Chondrocyte (in vitro differentiated cells): Measurements from ENCODE around the gene MRLN. TPM values are rescaled to one million over a fixed set of nuclear protein-coding genes. Genes with fewer than 3 reads are reported as not detected.

ENCODE experiments used
- DNase-seq: peaks from one replicate; pipeline ENCODE4 v3.0.0; 2021; ENCODE audit warnings: mixed read lengths, low spot score
- H3K27ac Mint-ChIP-seq: one replicate; pipeline ENCODE4 v1.8.0; 2021; ENCODE audit warnings: mild to moderate bottlenecking, moderate library complexity, mixed read lengths; ENCODE audit not compliant: unreplicated experiment
- H3K27me3 Mint-ChIP-seq: 2 replicates; pipeline ENCODE4 v1.8.0; 2021; ENCODE audit warnings: low read depth, mixed read lengths
- H3K36me3 Mint-ChIP-seq: 2 replicates; pipeline ENCODE4 v1.8.0; 2021; ENCODE audit warnings: low read depth, mixed read lengths
- H3K4me1 Mint-ChIP-seq: 2 replicates; pipeline ENCODE4 v1.8.0; 2021; ENCODE audit warnings: low read depth, mild to moderate bottlenecking, mixed read lengths
- H3K4me3 Mint-ChIP-seq: one replicate; pipeline ENCODE4 v1.8.0; 2021; ENCODE audit warnings: mild to moderate bottlenecking, moderate library complexity, mixed read lengths; ENCODE audit not compliant: unreplicated experiment
- H3K9me3 Mint-ChIP-seq: 2 replicates; pipeline ENCODE4 v1.8.0; 2021; ENCODE audit warnings: low read depth, mixed read lengths
- total RNA-seq: library from RNA; stranded (reverse); gene quantifications from 3 replicates; pipeline ENCODE4 v1.2.1, GENCODE V29; 2021
- TF ChIP-seq, protein P1 (sequence below): fragments of 200-600 bp; sonication (generic); IDR thresholded peaks from 2 replicates; pipeline ENCODE4 v1.5.0; 2021; ENCODE audit warnings: antibody characterized with exemption, mild to moderate bottlenecking, moderate library complexity

Gene MRLN
- total RNA-seq, 1 donor from 2014 or later: not detected

DNA sequence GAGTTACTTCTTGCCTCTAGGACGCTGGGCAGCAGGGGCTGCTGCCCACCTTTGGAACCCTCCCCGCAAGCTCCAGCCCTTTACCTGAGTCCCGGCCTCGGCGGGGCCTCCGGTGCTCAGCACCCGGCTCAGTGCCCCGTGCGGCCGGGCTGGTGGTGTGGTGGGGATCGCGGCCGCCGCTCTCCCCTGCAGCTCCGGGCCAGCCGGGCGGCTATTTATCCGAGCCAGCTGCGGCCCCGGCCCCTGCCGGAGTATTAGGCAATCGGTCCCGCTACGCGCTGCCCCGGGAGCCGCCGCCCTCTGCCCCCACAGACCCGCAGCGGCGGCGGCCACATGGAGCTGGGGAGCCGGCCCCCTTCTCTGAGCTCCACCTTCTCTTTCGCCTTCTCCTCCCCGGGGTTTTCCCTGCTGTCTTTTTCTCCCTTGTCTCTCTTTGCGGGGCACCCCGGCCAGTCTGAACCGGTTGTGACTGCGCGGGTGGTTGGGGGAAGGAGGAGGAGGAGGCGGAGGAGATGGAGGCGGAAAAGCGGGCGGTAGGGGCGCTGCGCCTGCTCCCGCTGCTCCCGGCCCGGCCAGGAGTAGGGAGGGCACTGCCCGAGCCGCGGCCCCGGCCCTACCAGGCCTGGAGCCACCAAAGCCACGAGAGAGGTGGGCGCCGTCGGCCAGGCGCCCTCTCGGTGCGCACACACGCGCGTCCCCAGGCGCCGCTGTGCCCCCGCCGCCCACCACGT is 43.7 kb downstream of the MRLN start, which contains the start of gene SLC16A9:
TSS of gene SLC16A9 (minus strand) at position 456 of the 731 bp plus-strand sequence. CDS start 25,559 bp downstream, outside the sequence.
- H3K36me3 Mint-ChIP-seq: no peaks in the 10 kb centered on the region
- peaks cover 26% of the 10 kb centered on the region for H3K27me3 Mint-ChIP-seq
- no peak within 1 kb of the TSS for H3K27ac Mint-ChIP-seq
- H3K9me3 Mint-ChIP-seq: no peaks in the 10 kb centered on the region
- TF ChIP-seq, protein P1, sequence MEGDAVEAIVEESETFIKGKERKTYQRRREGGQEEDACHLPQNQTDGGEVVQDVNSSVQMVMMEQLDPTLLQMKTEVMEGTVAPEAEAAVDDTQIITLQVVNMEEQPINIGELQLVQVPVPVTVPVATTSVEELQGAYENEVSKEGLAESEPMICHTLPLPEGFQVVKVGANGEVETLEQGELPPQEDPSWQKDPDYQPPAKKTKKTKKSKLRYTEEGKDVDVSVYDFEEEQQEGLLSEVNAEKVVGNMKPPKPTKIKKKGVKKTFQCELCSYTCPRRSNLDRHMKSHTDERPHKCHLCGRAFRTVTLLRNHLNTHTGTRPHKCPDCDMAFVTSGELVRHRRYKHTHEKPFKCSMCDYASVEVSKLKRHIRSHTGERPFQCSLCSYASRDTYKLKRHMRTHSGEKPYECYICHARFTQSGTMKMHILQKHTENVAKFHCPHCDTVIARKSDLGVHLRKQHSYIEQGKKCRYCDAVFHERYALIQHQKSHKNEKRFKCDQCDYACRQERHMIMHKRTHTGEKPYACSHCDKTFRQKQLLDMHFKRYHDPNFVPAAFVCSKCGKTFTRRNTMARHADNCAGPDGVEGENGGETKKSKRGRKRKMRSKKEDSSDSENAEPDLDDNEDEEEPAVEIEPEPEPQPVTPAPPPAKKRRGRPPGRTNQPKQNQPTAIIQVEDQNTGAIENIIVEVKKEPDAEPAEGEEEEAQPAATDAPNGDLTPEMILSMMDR: peak; percentile 72
- H3K4me3 Mint-ChIP-seq: peak within 1 kb of the TSS; percentile 72
- DNase-seq: no peak
- H3K4me1 Mint-ChIP-seq: peaks cover 4% of the 10 kb centered on the region

DNA sequence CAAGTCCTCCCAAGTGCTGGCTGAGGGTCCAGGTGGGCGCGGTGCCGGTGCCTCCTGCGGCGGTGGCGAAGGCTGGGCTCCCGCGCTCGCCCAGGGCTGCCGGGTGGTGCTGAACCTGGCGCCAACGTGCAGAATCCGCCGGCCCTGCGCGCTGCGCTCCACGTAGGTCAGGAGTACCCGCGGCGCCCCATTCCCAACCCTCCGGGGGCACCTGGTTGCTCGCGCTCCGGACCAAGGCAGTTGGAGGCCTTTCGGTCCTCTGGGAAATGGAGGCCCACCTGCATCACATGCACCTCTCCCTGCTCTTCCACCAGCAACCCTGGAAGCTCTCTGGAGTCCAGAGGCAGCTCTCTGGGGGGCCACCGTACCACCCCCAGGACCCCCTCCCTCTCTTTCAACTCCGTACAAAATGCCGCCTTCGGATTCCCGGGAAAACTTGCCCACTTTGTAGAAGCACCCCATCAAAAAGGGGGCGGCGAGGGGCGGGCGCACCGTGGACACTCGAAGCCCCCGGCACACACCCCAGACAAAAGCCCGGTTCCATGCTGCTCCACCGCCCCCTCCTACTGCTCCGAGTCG is 44.4 kb downstream of the MRLN start:
- Mint-ChIP-seq H3K27me3 (peaks cover 26% of the 10 kb centered on the region), H3K27ac (no peak overlapping the region), H3K4me3 (peak overlapping the region; percentile 72), H3K4me1 (peaks cover 4% of the 10 kb centered on the region), H3K9me3 (no peaks in the 10 kb centered on the region), H3K36me3 (no peaks in the 10 kb centered on the region)
- TF ChIP-seq, protein P1: no peak
- no peak for DNase-seq

DNA sequence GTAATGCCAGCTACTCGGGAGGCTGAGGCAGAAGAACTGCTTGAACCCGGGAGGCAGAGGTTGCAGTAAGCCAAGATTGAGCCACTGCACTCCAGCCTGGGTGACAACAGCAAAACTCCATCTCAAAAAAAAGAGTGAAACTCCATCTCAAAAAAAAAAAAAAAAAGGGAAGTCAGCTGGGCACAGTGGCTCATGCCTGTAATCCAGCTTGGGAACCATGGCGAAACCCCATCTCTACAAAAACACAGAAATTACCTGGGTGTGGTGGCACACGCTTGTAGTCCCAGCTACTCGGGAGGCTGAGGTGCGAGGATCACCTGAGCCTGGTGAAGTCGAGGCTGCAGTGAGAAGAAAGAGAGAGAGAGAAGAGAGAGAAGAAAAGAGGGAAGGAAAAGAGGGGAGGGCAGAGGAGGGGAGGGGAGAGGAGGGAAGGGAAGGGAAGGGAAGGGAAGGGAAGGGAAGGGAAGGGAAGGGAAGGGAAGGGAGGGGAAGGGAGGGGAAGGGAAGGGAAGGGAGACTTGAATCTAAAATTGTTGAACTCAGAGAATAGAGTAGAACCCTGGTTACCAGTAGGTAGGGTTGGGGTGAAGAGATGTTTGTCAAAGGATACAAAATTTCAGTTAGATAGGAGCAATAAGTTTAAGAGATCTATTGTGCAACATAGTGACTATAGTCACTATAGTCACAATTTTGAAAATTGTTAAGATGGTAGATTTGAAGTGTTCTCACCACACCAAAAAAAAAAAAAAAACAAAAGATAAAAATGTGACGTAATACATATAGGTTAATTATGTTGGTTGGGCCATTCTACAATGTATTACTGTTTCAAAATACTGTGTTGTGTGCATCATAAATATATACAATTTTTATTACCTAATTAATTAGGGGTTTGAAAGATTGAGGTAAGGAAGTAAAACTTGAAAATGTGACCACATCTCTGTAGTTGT is 46.1 kb downstream of the MRLN start:
- no peak overlapping the region for H3K4me3 Mint-ChIP-seq
- no peak for DNase-seq
- H3K36me3 Mint-ChIP-seq: no peaks in the 10 kb centered on the region
- TF ChIP-seq, protein P1: no peak
- no peaks in the 10 kb centered on the region for H3K9me3 Mint-ChIP-seq
- H3K27ac Mint-ChIP-seq: no peak overlapping the region
- H3K27me3 Mint-ChIP-seq: peaks cover 14% of the 10 kb centered on the region
- peaks cover 4% of the 10 kb centered on the region for H3K4me1 Mint-ChIP-seq

DNA sequence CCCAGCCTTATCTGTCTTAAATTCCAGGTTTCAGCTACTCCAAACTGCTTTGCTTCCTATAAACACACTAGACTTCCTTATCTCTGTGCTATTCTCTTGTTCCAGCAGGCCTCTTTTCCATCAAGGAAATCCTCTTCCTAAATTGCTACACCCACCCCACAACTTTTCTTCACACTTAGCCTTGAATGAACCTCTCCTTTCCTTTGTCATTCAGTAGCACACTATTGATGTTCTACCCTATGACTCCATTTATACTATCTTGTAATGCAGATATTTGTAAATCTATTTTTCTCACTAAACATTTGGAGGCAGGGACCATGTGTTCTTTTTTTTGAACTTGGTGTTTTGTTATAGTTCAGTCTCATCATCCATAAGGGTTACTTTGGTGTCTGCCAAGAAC is 47.3 kb downstream of the MRLN start:
- no peak for DNase-seq
- peaks cover 12% of the 10 kb centered on the region for H3K27me3 Mint-ChIP-seq
- TF ChIP-seq, protein P1: no peak
- H3K36me3 Mint-ChIP-seq: no peaks in the 10 kb centered on the region
- no peaks in the 10 kb centered on the region for H3K9me3 Mint-ChIP-seq
- no peak overlapping the region for H3K4me3 Mint-ChIP-seq
- H3K4me1 Mint-ChIP-seq: peaks cover 4% of the 10 kb centered on the region
- H3K27ac Mint-ChIP-seq: no peak overlapping the region

DNA sequence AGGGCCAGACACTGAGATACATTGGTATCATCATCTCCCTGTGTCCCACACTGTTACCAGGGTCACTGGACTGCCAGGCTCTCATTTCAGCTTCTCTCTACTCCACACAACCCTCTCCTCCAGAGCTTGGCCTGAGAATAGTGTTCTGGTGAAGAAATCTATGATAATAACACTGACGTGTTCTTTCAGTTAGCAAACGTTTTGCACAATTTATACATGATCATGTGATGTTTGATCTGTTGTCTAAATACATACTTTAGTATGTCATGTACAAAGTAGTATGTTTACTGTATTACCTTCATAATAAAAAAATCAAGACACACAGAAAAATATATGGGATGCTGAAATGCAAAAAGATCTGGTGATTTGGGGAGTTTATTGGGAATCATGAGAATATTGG is 48.6 kb downstream of the MRLN start:
- no peak overlapping the region for H3K4me3 Mint-ChIP-seq
- DNase-seq: no peak

More for the DNA sequence above, 48.6 kb downstream of the MRLN start:
- TF ChIP-seq, protein P1: no peak
- Mint-ChIP-seq H3K4me1 (peaks cover 4% of the 10 kb centered on the region), H3K27ac (no peak overlapping the region), H3K36me3 (no peaks in the 10 kb centered on the region), H3K9me3 (no peaks in the 10 kb centered on the region), H3K27me3 (peaks cover 15% of the 10 kb centered on the region)
